HEK293T (cell line): ENCODE results near the gene SLC25A44.

Source experiments
- ARNT ChIP-seq: fragments of 450-650 bp; IDR thresholded peaks from 2 replicates; pipeline ENCODE4 v1.6.1; 2017; ENCODE audit warnings: mild to moderate bottlenecking
- BHLHE40 ChIP-seq: fragments of 450-650 bp; IDR thresholded peaks from 2 replicates; pipeline ENCODE4 v1.6.1; 2016; ENCODE audit warnings: mild to moderate bottlenecking, moderate library complexity, borderline replicate concordance
- CTBP1 ChIP-seq: fragments of 450-650 bp; IDR thresholded peaks from 2 replicates; pipeline ENCODE4 v1.6.1; 2016; ENCODE audit warnings: borderline replicate concordance
- ELF4 ChIP-seq: fragments of 450-650 bp; IDR thresholded peaks from 2 replicates; pipeline ENCODE4 v1.6.1; 2017; ENCODE audit warnings: antibody characterized with exemption
- FOXA1 ChIP-seq: fragments of 450-650 bp; IDR thresholded peaks from 2 replicates; pipeline ENCODE4 v1.6.1; 2016; ENCODE audit warnings: mild to moderate bottlenecking
- FOXK2 ChIP-seq: fragments of 450-650 bp; IDR thresholded peaks from 2 replicates; pipeline ENCODE4 v1.6.1; 2016; ENCODE audit warnings: mild to moderate bottlenecking
- FOXM1 ChIP-seq: fragments of 450-650 bp; IDR thresholded peaks from 2 replicates; pipeline ENCODE4 v1.6.1; 2017; ENCODE audit warnings: mild to moderate bottlenecking, borderline replicate concordance
- HDGF ChIP-seq: fragments of 450-650 bp; IDR thresholded peaks from 2 replicates; pipeline ENCODE4 v1.6.1; 2017; ENCODE audit warnings: antibody characterized with exemption, borderline replicate concordance
- L3MBTL2 ChIP-seq: fragments of 450-650 bp; conservative IDR thresholded peaks from 2 replicates; pipeline ENCODE4 v1.6.1; 2016; ENCODE audit warnings: mild to moderate bottlenecking
- PKNOX1 ChIP-seq: fragments of 450-650 bp; IDR thresholded peaks from 2 replicates; pipeline ENCODE4 v1.6.1; 2016
- SP1 ChIP-seq: fragments of 450-650 bp; IDR thresholded peaks from 2 replicates; pipeline ENCODE4 v1.6.1; 2017
- SUZ12 ChIP-seq: fragments of 450-650 bp; IDR thresholded peaks from 2 replicates; pipeline ENCODE4 v1.6.1; 2016; ENCODE audit warnings: mild to moderate bottlenecking
- ZNF384 ChIP-seq: fragments of 450-650 bp; IDR thresholded peaks from 2 replicates; pipeline ENCODE4 v1.6.1; 2016

DNA sequence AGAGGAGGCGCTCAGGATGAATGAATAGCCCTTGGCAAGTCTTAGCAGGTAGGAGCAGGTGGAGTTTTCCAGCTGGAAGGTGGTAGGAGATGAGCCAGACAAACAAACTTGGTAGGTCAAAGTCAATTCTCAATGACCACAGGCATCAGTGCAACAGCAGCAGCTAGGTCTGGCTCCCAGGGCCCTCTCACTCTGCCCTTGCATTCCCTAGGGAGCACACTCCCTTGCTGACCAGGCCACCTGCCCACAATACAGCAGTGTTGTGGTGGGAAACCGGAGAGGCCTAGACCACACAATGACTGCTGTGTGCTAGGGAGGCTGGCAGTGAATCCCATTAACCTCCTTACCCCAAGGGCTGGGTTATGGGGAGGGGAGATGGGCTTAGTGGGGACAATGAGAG, 67.0 kb downstream of the SLC25A44 start:
- TF ChIP-seq PKNOX1 (no peak), ELF4 (no peak), L3MBTL2 (no peak), FOXA1 (no peak), BHLHE40 (no peak), CTBP1 (no peak), FOXM1 (no peak), SUZ12 (no peak), SP1 (no peak), HDGF (no peak), ARNT (no peak), FOXK2 (no peak), ZNF384 (no peak)
